ENCODE data around the gene TJP2.

TJP2 gene

DNA sequence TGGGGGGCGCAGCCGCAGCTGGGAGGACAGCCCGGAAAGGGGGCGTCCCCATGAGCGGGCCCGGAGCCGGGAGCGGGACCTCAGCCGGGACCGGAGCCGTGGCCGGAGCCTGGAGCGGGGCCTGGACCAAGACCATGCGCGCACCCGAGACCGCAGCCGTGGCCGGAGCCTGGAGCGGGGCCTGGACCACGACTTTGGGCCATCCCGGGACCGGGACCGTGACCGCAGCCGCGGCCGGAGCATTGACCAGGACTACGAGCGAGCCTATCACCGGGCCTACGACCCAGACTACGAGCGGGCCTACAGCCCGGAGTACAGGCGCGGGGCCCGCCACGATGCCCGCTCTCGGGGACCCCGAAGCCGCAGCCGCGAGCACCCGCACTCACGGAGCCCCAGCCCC is 47.0 kb downstream of the TJP2 start:
- DNase-seq (ENCODE audit: low read depth): no peak
- H3K4me3 ChIP-seq (ENCODE audit: low read depth, low read length): no peak overlapping the region
- TF ChIP-seq, protein P1, sequence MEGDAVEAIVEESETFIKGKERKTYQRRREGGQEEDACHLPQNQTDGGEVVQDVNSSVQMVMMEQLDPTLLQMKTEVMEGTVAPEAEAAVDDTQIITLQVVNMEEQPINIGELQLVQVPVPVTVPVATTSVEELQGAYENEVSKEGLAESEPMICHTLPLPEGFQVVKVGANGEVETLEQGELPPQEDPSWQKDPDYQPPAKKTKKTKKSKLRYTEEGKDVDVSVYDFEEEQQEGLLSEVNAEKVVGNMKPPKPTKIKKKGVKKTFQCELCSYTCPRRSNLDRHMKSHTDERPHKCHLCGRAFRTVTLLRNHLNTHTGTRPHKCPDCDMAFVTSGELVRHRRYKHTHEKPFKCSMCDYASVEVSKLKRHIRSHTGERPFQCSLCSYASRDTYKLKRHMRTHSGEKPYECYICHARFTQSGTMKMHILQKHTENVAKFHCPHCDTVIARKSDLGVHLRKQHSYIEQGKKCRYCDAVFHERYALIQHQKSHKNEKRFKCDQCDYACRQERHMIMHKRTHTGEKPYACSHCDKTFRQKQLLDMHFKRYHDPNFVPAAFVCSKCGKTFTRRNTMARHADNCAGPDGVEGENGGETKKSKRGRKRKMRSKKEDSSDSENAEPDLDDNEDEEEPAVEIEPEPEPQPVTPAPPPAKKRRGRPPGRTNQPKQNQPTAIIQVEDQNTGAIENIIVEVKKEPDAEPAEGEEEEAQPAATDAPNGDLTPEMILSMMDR (conservative IDR thresholded peaks at IDR 0.05; ENCODE audit: low read depth, low read length): no peak

DNA sequence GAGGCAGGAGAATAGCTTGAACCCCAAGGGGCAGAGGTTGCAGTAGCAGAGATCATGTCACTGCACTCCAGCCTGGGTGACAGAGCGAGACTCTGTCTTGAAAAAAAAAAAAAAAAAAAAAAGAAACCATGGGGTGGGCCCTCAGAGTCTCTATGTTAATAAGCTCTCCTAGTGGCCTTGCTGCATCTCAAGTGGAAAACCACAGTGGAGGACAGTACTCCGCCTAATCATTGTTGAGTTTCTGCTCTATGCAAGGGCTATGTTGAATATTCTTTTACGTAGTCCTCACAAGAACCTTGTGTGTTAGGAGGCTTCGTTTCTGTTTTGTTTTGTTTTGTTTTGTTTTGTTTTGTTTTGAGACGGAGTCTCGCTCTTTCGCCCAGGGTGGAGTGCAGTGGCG is 48.9 kb downstream of the TJP2 start:
- no peak overlapping the region for H3K4me3 ChIP-seq (ENCODE audit: low read depth, low read length)
- TF ChIP-seq, protein P1 (conservative IDR thresholded peaks at IDR 0.05; ENCODE audit: low read depth, low read length): no peak
- no peak for DNase-seq (ENCODE audit: low read depth)

DNA sequence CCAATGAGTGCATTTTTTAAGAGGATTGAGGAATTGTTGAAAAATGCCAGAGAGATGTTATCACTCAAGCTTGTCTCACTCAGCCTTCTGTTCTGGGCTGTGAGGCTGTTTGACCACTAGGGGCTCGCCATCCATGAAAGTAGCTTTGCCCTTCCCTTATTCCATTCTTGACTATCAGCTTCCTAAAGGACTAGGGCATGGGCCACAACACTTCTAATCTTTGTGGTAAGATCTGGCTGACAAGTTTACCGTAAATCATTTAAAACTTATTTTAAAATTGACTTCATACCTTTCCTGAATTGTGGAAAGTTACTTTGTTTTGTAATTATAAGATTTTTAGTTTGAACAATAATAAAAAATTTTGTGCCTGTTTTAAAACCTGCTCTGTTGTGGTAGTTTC is 49.5 kb downstream of the TJP2 start:
- no peak overlapping the region for H3K4me3 ChIP-seq (ENCODE audit: low read depth, low read length)
- TF ChIP-seq, protein P1 (conservative IDR thresholded peaks at IDR 0.05; ENCODE audit: low read depth, low read length): peak; percentile 93
- peak; percentile 83 for DNase-seq (ENCODE audit: low read depth)

DNA sequence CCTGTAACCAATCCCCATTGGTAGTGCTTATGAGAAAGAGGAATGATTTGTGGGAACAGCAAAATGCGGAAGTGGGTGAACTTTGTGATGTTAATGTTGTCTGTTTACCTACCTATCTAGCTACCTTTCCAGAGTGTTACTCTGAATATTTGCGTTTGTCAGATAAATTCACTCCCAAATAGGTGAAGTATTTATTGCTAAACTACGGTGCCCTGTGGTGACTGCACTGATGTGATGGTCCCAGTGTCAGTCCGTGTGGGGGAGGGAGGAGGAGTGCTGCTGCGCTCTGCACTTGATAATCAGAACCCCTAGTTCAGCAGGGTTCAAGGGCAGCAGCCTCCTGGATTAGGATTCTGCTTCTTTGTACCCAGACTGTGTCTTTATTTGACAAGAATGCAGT is 55.3 kb downstream of the TJP2 start:
- no peak overlapping the region for H3K4me3 ChIP-seq (ENCODE audit: low read depth, low read length)
- TF ChIP-seq, protein P1 (conservative IDR thresholded peaks at IDR 0.05; ENCODE audit: low read depth, low read length): no peak
- no peak for DNase-seq (ENCODE audit: low read depth)

DNA sequence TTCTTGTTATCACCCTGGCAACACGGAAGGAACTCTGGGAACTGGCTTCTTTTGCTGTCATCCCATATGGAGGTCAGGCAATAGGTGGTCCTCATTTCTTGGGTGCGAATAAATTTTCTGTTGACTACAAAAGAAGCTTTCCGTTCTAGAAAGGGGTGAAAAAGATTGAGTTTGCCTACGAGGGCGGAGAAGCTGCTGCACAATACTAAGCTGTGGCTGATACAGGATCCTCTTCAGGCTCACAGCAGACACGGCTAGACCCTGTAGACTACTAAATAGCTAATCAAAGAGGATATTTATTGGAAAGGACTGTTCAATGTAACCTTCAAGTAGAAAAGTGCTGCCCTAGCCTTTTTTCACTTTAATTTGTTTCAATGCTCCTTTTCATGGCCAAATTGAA is 58.1 kb downstream of the TJP2 start:
- TF ChIP-seq, protein P1 (conservative IDR thresholded peaks at IDR 0.05; ENCODE audit: low read depth, low read length): no peak
- H3K4me3 ChIP-seq (ENCODE audit: low read depth, low read length): no peak overlapping the region
- no peak for DNase-seq (ENCODE audit: low read depth)

DNA sequence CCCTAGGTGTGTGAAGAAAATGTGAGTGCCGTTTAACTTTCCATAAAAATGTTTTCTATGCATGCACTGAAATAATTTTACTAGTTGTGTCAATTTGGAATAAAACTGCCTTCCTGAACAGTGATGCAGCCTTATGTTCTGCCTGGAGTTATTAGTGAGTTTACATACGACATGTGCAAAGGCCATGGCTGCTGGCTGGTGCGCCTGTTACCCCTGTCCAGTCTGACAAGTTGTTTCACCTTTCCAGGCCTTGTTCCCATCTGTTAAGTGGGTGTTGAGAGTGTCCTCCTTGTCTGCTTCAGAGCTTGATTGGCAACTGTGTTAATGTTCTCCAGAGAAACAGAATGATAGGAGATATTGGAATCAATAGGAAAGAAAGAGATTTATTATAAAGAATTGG is 60.6 kb downstream of the TJP2 start:
- H3K4me3 ChIP-seq (ENCODE audit: low read depth, low read length): no peak overlapping the region
- TF ChIP-seq, protein P1 (conservative IDR thresholded peaks at IDR 0.05; ENCODE audit: low read depth, low read length): no peak
- no peak for DNase-seq (ENCODE audit: low read depth)

DNA sequence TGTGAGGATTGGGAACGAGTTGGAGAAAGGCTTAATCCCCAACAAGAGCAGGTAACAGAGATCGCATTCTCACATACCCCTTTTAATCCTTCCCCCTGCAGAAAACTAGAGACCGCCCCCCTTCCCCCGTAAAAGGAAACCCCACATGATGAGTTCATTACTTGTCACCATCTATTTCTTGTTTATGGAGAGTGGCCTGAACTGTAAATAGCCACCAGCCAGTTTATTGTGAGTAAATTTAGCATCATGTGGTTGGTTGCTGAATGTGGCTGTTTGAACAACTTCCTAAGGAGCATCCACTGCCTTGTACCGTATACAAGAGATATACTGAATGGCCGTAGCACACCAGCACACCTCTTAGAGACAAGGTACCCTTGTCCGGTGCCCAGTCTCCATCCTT is 62.1 kb downstream of the TJP2 start:
- DNase-seq (ENCODE audit: low read depth): no peak
- H3K4me3 ChIP-seq (ENCODE audit: low read depth, low read length): no peak overlapping the region
- TF ChIP-seq, protein P1 (conservative IDR thresholded peaks at IDR 0.05; ENCODE audit: low read depth, low read length): no peak
